ENCODE results near the gene ISYNA1. TPM values are rescaled to one million over a fixed set of nuclear protein-coding genes. Genes with fewer than 3 reads are reported as not detected.

Gene ISYNA1
- 31.8 to 43.0 TPM (median 41.5 TPM) in 5 replicates for total RNA-seq (2022; extraction: Qiagen RNA extraction; ENCODE audit: low read depth)

GRCh38 chr19:18437491-18438330 is at the start of gene ISYNA1:
ISYNA1 (minus strand) TSS chr19:18438133; CDS start chr19:18437979, 154 bp downstream.

GRCh38 chr19:18419195-18419698 is 18.7 kb downstream of the ISYNA1 start, which contains the start of gene SSBP4:
SSBP4 (plus strand) TSS chr19:18419398; CDS start chr19:18419649, 251 bp downstream.

GRCh38 chr19:18397242-18398202 is 40.4 kb downstream of the ISYNA1 start, which contains the start of gene LRRC25:
LRRC25 (minus strand) TSS chr19:18397622; CDS start chr19:18396963, 659 bp downstream.

DNA sequence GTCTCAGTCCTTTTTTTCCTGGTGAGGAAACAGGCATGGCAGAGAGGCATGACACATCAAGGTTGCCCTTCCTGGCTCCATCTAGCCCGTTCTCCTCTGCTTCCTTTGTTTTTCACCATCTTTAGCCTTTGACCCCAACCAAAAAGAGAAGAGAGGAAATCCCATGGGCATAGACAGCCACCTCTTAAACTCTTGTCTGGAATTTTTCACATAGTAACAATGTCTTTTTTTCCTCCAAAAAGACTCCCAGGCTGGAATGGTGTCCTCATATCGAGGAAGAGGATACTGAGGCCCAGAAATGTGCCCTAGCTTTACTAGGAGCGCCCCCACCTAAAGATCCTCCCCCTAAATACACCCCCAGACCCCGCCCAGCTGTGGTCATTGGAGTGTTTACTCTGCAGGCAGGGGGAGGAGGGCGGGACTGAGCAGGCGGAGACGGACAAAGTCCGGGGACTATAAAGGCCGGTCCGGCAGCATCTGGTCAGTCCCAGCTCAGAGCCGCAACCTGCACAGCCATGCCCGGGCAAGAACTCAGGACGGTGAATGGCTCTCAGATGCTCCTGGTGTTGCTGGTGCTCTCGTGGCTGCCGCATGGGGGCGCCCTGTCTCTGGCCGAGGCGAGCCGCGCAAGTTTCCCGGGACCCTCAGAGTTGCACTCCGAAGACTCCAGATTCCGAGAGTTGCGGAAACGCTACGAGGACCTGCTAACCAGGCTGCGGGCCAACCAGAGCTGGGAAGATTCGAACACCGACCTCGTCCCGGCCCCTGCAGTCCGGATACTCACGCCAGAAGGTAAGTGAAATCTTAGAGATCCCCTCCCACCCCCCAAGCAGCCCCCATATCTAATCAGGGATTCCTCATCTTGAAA is 52.0 kb downstream of the ISYNA1 start, which contains the start of gene GDF15:
Gene GDF15 (plus strand): TSS at position 484 of the 868 bp plus-strand sequence. CDS start 32 bp downstream, at position 516.

Other genes with a start within 250 kb of the ISYNA1 start
- 8.2 to 13.6 TPM (median 13.0 TPM) in 5 replicates for gene MPV17L2, start 244.9 kb downstream of the ISYNA1 start, total RNA-seq (2022; extraction: Qiagen RNA extraction; ENCODE audit: low read depth)
- gene RAB3A, start 234.1 kb downstream of the ISYNA1 start, total RNA-seq (2022; extraction: Qiagen RNA extraction; ENCODE audit: low read depth) = 0.63 to 1.1 TPM (median 0.78 TPM) in 5 replicates
- gene PDE4C, start 211.7 kb downstream of the ISYNA1 start, total RNA-seq (2022; extraction: Qiagen RNA extraction; ENCODE audit: low read depth) = 0.08 to 0.22 TPM (median 0.16 TPM) in 4 of 5 replicates, not detected in the other
- gene IQCN, start 163.7 kb downstream of the ISYNA1 start, total RNA-seq (2022; extraction: Qiagen RNA extraction; ENCODE audit: low read depth) = 0.31 to 0.59 TPM (median 0.39 TPM) in 5 replicates
- 27.0 to 68.8 TPM (median 60.8 TPM) in 5 replicates for gene JUND, start 156.5 kb downstream of the ISYNA1 start, total RNA-seq (2022; extraction: Qiagen RNA extraction; ENCODE audit: low read depth)
- gene LSM4, start 115.1 kb downstream of the ISYNA1 start, total RNA-seq (2022; extraction: Qiagen RNA extraction; ENCODE audit: low read depth) = 212 to 240 TPM (median 230 TPM) in 5 replicates
- gene PGPEP1, start 97.5 kb downstream of the ISYNA1 start, total RNA-seq (2022; extraction: Qiagen RNA extraction; ENCODE audit: low read depth) = 2.2 to 3.7 TPM (median 3.6 TPM) in 5 replicates
- 32.5 to 82.2 TPM (median 56.6 TPM) in 5 replicates for gene GDF15, start 52.0 kb downstream of the ISYNA1 start, total RNA-seq (2022; extraction: Qiagen RNA extraction; ENCODE audit: low read depth)
- gene LRRC25, start 40.5 kb downstream of the ISYNA1 start, total RNA-seq (2022; extraction: Qiagen RNA extraction; ENCODE audit: low read depth) = 0.05 TPM in 2 of 5 replicates, not detected in the others
- 35.0 to 58.4 TPM (median 53.9 TPM) in 5 replicates for gene SSBP4, start 18.7 kb downstream of the ISYNA1 start, total RNA-seq (2022; extraction: Qiagen RNA extraction; ENCODE audit: low read depth)
- gene ELL, start 83.9 kb upstream of the ISYNA1 start, total RNA-seq (2022; extraction: Qiagen RNA extraction; ENCODE audit: low read depth) = 4.0 to 5.2 TPM (median 5.0 TPM) in 5 replicates
- 122 to 156 TPM (median 144 TPM) in 5 replicates for gene FKBP8, start 105.4 kb upstream of the ISYNA1 start, total RNA-seq (2022; extraction: Qiagen RNA extraction; ENCODE audit: low read depth)
- gene KXD1, start 119.7 kb upstream of the ISYNA1 start, total RNA-seq (2022; extraction: Qiagen RNA extraction; ENCODE audit: low read depth) = 74.2 to 107 TPM (median 101 TPM) in 5 replicates
- gene UBA52, start 133.7 kb upstream of the ISYNA1 start, total RNA-seq (2022; extraction: Qiagen RNA extraction; ENCODE audit: low read depth) = 972 to 1,227 TPM (median 1,167 TPM) in 5 replicates
- 43.1 to 59.2 TPM (median 55.1 TPM) in 5 replicates for gene REX1BD, start 150.7 kb upstream of the ISYNA1 start, total RNA-seq (2022; extraction: Qiagen RNA extraction; ENCODE audit: low read depth)
- gene CRLF1, start 168.7 kb upstream of the ISYNA1 start, total RNA-seq (2022; extraction: Qiagen RNA extraction; ENCODE audit: low read depth) = 1.9 to 4.5 TPM (median 2.2 TPM) in 5 replicates
- 4.2 to 6.2 TPM (median 5.2 TPM) in 5 replicates for gene TMEM59L, start 174.7 kb upstream of the ISYNA1 start, total RNA-seq (2022; extraction: Qiagen RNA extraction; ENCODE audit: low read depth)
- gene KLHL26, start 198.9 kb upstream of the ISYNA1 start, total RNA-seq (2022; extraction: Qiagen RNA extraction; ENCODE audit: low read depth) = 2.3 to 3.8 TPM (median 3.1 TPM) in 5 replicates
- 3.9 to 5.7 TPM (median 4.5 TPM) in 5 replicates for gene CRTC1, start 245.5 kb upstream of the ISYNA1 start, total RNA-seq (2022; extraction: Qiagen RNA extraction; ENCODE audit: low read depth)

All from A549 treated with CpdA at 1 μM for 4 hours (cell line).